HL-60 (cell line): ENCODE data around the gene HOXD11.

Source experiments
- GABPA ChIP-seq: IDR thresholded peaks from 2 replicates; pipeline ENCODE4 v1.6.1; 2012; ENCODE audit warnings: low read depth
- POLR2AphosphoS5 ChIP-seq: IDR thresholded peaks from 2 replicates; pipeline ENCODE4 v1.6.1; 2012; ENCODE audit warnings: low read depth
- SPI1 ChIP-seq: IDR thresholded peaks from 2 replicates; pipeline ENCODE4 v1.6.1; 2012; ENCODE audit warnings: low read depth, mild to moderate bottlenecking, borderline replicate concordance
- TF ChIP-seq, protein P1 (sequence below): IDR thresholded peaks from one replicate; pipeline ENCODE4 v1.5.1; 2011; ENCODE audit warnings: low read length, control low read depth, inconsistent platforms; ENCODE audit not compliant: insufficient read depth

DNA sequence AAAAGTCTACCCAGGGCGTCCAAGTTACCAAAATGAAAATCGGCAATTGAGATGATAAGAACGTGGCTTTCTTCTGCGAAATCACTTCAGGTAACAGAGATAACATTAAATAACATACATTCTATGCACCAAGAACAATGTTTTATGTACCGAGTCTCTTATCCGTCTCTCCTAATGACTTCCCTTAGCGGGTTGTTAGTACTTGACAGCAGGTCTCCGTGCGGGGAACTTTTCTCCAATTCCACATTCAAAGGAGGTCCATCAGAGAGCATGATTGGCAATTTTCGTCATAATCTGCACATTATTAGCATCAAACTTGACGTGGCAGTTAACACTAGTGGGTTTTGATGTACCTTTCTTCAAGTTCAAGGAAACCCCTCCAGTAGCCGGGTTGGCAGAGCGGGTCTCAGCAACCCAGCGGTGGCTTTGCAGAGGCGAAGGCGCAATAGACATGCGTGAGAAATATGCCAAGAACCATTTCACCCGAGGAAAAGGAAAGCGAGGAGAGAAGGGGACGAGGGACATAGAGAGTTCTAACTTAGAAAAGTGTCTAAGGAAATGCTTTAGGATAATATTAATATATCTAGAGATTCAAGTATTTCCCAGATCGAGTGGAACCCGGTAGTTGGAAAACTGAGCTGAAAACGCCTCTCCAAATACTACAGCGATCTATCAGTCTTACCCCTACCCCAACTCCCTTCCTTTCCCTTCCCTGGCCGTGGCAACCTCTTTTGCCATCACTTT is 28.4 kb upstream of the HOXD11 start:
- TF ChIP-seq, protein P1, sequence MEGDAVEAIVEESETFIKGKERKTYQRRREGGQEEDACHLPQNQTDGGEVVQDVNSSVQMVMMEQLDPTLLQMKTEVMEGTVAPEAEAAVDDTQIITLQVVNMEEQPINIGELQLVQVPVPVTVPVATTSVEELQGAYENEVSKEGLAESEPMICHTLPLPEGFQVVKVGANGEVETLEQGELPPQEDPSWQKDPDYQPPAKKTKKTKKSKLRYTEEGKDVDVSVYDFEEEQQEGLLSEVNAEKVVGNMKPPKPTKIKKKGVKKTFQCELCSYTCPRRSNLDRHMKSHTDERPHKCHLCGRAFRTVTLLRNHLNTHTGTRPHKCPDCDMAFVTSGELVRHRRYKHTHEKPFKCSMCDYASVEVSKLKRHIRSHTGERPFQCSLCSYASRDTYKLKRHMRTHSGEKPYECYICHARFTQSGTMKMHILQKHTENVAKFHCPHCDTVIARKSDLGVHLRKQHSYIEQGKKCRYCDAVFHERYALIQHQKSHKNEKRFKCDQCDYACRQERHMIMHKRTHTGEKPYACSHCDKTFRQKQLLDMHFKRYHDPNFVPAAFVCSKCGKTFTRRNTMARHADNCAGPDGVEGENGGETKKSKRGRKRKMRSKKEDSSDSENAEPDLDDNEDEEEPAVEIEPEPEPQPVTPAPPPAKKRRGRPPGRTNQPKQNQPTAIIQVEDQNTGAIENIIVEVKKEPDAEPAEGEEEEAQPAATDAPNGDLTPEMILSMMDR = no peak
- no peak for TF ChIP-seq GABPA
- TF ChIP-seq SPI1 = no peak
- no peak for TF ChIP-seq POLR2AphosphoS5
